ENCODE results near the gene DCUN1D2.

GRCh38 chr13:113509989-113510388, 19.5 kb upstream of the DCUN1D2 start:
- TF ChIP-seq POLR2A (IDR thresholded peaks at IDR 0.05), result no peak
- no peak for TF ChIP-seq CTCF (IDR thresholded peaks at IDR 0.05)

All from Peyer's patch (tissue), 4 donors.